NCI-H2196 (cell line): ENCODE data around the gene NDUFS6.
"Not testable (repeated sequence)": the region's sequence is repeated elsewhere in the genome, so short reads cannot be mapped to it uniquely, and the experiment has no call there.

Experiments
- DNase-seq: peaks from one replicate; lab custom pipeline; 2025; ENCODE audit not compliant: unreplicated experiment; lab: John Stamatoyannopoulos, UW

Gene NDUFS6

DNA sequence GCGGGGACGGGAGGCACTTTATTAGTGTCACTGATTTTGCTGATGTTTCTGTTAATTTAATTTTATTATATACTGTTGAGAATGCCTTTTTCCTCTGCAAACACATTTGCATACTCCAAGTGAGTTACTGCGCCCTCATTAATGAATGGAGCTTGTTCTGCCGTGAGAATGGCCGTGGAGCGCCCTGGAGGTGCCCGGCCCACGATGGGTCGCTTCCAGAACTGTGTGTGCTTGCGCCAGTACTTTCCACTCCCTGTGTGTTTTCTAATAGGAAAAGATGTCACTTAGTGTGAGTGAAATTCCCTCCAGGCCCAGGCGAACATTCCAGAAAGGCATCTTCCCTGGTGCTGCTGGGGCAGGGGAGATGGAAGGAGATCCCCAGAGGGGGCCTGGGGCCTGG is 30.1 kb downstream of the NDUFS6 start:
- no peak for DNase-seq

DNA sequence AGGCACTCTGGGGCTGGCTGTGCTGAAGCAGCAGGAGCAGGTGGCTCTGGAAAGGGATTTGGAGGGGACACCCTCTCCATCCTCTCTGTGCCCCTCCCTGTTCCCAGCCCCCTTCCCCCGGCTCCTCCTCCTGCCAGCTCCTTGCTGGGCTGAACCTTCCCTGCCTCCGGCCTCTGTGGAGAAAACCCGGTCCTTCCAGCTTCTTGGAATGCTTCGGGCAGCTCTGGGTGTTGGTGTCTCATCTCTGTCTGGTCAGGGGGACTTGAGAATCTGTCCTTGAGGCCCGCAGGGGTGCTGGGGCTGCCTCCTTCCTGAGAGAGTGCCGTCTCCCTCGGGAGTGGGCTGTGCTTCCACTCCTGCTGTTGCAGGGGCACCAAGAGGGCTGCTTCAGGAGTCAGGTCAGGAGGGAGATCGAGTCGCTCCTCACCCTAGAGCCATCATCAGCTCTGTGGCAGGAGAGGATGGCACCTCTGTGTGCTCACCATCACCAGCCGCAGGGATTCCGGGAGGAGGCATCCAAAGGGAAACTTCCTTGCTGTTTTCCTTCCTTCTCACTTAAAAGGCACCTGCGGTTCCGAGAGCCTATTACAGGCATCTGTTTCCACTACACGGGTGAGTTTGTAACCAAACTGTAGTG is 30.6 kb downstream of the NDUFS6 start:
- DNase-seq, result no peak

DNA sequence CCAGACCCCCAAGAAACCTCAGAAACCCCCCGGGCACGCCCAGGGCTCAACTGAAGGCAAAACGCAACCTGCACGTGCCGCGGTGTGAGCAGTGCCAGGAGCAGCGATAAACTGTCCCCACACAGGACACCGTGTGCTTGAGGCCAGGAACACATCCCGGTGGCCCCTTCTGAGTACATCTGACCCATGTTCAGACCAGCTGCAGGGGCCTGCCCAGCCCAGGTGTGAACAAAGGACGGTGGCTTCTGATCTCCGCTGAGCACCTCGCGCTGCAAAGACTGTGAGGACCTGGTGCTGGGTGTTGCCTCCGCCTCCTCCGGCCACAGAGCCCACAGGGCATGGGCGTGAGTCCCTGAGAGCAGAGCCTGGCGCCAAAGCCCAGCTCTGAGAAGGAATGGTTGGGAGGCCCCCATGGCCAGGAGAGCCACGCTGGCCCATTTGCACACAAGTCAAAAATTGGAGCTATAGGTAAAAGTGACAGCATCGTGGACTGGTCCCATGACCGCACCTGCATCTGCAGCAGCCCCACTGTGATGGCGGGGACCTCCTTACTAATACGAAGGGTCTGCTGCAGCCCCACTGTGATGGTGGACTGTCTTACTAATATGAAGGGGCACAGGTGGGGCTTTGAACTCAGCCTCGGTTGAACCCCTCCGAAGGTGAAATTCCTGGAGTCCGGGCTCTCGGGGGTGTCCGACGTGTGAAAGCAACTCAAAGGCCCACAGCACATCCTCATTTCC is 31.5 kb downstream of the NDUFS6 start:
- no peak for DNase-seq

DNA sequence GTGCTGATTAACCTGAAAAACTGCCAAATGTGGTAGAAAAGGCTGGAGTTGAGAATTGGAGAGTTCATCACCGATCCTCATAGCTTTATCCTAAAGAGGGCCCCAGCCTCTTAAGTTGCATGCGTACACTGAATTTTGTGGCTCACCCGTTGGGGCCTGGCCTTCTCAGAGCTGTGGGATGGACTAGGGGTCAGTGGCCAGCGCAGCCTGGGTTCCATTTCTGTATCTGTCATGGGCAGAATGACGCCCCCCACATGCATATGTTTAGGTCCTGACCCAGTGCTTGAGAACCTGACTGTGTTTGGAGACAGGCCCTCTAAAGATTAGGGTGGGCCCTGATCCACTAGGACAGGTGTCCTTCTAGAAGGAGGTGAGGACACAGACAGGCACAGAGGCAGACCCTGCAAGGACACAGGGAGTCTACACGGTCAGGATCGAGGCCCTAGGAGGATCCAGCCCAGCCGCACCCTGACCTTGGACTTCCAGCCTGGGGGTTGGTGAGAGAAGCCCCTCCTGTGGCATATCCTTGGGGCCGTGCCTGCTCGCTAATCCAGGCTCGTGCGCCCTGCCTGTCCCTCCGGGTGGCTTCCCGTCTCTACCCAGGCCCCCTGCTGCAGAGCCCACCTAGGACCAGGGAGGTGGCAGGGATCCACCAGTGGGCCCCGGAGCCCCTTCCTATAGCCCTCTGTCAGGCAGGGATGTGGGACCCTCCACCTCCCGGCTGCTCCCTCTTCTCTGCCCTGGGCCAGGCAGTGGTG is 32.2 kb downstream of the NDUFS6 start:
- DNase-seq, result no peak

DNA sequence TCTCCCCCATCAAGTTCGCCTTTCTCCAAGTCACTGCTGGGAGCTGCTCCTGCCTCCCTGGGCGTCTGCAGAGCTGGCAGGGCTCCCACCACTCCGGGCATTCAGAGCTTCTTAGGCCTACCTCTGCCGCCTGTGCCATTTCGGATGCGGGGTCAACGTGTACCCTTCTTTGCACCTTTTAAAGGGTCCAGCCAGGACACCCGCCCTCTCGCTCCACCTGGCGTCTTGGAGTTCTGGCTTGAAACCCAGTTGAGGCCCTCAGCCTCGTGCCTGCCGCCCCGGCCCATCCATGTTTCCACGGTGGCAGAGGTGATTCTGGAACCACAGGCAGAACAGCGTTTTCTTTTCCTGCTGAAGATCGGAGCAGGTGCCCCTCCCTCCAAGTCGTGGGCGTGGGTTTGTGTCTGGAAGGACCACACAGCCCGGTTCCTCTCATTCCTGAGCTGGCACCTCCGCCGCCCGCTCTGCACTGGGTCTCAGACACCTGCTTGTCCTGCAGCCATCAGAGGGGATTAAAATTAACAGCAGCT is 32.9 kb downstream of the NDUFS6 start:
- DNase-seq, result no peak

DNA sequence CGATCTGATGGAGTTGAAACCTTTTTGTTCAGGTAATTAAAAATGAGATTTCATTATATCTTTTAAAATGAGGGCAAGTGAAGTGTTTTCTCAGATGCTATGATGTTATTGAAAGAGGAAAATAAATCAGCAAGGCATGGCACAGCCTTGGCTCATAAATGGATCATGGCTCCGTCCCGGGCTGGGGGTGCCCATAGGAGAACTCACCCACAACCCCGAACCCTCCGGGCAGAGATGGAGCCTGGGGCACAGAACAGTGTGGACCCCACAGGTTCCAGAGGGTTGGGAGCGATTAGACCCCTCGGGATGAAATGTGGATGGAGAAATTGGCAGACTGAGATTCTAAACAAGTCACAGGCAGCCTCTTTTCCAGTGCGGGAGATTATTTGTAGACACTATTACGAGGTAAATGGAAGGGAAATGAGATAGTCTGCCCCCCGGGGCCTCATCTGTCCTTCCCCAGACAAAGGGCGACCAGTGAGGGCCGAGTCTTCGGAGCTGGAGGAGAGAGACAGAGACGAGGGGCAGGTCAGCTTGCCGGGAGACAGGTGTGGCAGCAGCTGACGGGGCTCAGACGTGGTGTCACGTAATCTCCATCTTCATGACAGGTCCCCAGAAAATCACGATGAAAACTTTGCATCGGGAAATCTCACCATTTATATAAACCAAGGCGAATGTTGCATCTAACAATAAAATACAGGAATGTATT is 33.7 kb downstream of the NDUFS6 start:
- no peak for DNase-seq

DNA sequence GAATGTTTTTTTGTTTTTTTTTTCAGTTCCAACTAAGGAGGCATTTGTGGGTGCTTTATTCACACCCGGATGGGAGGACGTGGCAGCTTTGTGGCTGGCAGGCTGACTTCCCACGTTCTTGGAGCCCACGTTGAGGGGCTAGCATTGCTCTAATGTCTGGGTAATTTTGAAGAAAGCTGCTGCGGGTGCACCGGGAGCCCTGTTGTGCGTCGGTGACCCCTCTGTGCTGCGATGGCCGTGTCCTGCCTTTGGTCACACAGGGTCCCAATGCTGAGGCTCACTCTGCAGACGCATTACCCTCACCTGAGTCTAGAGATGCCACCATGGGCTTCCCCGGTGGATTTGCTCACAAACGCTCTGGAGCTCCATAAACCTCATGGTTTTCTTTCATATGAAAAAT is 34.2 kb downstream of the NDUFS6 start:
- DNase-seq, result no peak

DNA sequence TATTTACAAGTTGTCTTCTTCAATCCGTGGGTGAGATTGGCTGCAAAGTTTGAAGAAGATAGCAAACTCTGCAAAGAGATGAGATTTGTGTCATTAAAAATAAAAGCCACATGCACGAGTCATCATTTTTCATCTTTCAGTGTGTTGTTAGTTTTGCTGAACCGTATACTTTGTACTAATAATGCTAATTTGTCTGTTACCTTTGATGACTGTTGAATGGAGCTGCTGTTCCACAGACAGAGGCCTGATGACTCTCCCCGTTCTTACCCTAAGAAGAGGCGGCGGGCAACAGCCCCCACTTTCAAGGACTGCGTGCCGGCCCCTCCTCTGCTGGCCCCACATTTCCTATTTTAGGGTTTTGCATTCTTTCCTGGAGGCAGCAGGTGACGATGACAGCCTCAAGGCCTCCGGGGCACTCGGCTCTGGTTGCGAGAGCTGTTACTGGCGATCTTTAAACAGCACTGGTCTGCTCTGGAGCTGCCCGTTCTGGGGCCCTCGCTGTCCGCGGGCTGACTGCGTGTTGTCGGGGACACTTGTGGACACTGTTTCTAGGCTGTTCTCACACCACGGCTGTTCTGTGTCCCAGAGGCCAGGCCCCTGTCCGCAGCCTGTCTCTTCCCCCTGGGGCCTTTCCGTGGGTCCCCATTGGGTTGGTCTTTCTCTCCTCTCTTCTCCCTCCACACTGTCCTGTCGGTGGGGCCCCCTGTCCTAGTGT is 35.1 kb downstream of the NDUFS6 start:
- no peak for DNase-seq

DNA sequence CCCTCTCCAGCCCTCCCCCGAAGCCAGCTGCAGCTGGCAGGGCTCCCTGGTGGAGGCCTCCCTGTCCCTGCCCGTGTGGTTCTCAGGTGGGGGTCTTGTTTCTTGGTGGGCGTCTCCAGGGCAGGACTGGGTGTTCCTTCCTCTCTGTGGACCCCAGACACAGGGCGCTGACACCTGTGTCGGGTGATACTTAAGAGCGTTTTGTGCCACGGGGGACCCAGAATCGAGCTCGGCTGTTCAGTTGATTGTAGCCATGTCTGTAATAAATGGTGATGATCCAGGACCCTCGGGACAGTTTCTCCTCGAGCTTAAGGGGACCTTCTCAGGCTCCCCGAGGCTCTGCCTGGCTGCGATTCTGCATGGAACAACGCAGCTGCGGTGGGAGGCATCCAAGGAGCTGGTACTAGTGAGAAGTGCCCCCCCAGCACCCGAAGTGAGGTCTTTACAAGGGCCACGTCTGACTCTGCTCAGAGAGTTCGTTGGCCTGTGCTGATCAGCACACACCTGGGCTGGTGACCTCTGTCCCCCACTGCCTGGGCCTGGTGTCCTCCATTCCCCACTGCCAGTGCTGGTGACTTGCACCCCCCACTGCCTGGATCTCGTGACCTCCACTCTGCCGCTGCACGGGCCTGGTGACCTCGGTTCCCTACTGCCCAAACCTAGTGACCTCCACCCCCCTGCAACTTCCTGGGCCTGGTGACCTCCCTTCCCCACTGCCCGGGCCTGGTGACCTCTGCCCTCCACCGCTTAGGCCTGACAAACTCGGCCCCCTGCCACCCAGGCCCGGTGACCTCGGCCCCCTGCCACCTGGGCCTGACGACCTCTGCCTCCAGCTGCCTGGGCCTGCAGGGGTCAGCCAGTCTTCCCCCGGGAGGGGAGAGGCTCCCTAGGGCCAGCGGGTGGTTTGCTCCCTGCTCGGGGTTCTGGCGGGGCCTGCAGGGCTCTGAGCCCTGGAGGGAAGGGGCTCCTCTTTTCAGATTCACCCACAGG is 36.0 kb downstream of the NDUFS6 start:
- DNase-seq, result no peak

DNA sequence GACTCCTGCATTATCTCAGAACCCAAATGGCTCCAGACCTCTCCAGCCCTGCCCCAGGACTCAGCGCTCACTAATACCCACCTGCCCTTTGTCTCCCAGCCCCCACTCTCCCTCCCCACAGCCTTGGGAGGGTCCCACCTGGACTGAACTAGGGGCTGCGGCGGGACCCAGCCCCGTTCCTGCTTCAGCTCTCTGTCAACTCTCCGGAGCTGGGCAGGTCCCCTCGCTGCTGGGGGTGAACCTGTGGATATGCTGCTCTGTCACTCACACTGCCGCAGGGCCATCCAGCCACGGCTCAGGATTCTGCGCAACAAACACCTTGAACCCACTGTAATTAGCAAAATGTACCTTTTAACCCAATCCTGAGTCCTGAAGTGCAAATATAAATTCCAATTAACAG is 36.8 kb downstream of the NDUFS6 start:
- DNase-seq, result no peak

DNA sequence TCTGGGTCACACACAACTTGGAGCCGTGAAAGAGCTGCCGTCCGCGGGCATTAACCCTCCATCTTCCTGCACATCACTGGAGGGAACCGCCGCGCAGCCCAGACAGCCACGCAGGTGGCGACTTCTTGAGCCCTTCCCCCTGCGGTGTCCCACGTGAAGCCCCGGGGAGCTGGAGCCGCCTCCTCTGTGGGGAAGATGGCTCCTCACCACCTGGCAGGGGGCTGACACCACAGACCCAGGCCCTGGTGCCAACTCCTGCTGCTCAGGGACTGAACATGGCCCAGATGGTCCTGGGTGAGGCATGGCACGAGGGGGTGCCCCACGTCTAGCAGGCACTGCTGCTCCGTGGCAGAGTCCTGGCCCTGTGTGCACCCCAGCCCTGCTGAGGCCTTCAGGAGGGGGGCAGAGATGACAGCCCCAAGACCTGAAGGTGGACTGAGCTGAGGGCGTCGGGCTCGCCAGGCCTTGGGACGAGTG is 38.9 kb downstream of the NDUFS6 start:
- DNase-seq, result no peak

DNA sequence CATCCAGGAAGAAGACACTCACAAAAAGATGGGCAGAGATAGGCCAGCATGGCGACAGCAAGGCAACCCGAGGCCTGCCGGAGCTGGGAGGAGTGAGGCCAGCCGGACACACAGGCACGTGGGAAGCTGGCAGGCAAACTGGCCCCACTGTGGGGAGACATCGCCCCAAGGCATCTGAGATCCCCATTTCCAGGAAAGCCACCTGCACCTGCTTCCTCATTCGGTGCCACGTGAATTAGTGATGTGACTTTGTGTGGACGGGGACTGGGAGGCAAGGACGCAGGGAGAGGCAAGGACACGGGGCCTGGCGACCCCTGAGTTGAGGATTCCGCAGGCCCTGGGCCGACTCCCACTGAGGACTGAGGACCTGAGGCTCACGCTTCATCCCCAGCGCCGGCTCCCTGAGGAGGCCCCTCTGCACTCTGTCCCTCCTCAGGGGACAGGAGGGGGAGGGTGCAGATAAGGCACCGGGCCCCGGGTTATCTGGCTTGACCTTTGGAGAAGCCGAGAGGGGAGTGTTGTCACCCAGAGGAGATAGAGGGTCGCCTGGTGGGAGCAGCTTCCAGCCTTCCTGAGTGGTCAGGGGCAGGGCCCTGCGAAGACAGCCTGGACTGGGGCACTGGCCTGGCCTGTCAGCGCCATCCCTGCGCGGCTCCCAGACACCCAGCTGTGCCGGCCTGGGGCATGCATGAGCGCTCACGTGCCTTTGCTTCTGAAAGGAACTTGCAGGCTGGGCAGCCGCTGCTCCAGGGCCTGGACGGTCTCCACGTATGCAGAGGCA is 39.7 kb downstream of the NDUFS6 start:
- no peak for DNase-seq

DNA sequence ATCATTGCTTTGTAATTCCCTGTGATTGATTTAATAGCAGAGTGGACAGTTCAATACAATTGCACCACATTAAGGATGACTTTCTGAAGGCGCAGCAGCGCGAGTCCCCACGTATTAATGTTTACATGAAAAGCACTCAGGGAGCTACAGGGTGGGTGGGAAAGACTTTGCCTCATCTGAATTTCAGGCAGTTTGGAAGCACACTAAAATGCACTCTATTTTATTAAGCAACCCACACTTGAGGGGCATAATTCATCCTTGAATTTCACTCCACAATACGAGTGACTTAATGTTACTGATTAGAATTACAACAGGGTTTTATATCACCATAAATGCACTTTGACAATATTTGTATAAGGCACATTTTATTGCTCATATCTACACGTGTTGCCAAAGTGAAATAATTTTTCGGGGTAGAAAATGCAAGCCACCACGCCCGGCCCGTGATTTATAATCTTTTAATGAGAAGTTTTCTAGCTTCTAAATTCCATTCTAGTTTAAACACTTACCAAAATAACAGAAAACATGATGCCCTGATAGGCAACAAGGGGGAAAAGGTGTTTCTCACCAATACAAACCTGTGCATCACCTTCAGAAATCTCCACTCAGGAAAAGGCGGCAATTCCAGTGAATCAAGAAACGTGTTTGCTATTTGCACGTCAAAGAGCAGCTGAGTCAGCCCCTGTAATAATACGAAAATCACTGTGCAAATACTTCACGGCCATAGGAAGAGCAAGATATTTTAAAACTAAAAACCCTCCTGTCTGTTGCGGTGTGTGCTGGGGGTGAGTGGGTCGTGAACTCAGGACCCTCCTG is 41.0 kb downstream of the NDUFS6 start:
- no peak for DNase-seq

DNA sequence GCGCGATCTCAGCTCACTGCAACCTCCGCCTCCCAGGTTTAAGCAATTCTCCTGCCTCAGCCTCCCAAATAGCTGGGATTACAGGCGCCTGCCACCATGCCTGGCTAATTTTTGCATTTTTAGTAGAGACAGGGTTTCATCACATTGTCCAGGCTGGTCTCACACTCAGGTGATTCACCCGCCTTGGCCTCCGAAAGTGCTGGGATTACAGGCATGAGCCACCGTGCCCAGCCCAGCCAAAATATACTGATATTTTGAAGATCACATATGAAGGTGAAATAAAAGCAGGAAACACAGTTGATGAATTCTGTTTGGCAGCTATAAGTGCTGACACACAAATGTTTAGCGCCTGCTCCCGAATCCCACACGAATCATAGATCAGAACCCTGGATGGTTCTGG is 42.6 kb downstream of the NDUFS6 start:
- not testable (repeated sequence) for DNase-seq

DNA sequence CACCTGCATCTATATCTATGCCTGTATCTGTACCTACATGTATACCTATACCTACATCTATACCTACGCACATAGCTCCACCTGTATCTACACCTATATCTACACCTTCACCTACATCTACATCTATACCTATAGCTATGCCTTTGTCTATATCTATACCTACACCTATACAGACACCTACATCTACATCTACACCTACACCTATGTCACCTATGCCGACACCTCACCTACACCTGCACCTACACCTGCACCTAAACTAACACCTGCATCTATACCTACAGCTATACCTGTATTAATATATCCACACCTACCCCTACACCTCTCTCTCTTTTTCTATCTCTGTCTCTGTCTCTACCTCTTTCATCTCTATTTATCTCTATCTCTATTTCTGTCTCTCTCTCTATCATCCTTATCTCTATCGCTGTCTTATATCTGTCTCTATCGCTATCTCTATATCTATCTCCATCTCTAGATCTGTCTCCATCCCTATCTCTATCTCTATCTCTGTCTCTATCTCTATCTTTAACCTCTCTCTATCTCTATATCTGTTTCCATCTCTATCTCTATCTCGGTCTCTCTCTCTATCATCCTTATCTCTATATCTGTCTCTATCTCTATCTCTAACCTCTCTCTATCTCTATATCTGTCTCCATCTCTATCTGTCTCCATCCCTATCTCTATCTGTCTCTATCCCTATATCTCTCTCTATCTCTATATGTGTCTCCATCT is 43.7 kb downstream of the NDUFS6 start:
- no peak for DNase-seq

DNA sequence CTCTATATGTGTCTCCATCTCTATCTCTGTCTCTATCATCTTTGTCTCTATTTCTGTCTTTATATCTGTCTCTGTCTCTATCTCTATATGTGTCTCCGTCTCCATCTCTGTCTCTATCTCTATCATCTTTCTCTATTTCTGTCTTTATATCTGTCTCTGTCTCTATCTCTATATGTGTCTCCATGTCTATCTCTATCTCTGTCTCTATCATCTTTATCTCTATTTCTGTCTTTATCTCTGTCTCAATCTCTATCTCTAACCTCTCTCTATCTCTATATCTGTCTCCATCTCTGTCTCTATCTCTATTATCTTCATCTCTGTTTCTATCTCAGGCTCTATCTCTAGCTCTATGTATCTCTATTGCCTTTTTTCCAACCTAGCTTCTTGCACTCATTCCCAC is 44.5 kb downstream of the NDUFS6 start:
- DNase-seq, result no peak

DNA sequence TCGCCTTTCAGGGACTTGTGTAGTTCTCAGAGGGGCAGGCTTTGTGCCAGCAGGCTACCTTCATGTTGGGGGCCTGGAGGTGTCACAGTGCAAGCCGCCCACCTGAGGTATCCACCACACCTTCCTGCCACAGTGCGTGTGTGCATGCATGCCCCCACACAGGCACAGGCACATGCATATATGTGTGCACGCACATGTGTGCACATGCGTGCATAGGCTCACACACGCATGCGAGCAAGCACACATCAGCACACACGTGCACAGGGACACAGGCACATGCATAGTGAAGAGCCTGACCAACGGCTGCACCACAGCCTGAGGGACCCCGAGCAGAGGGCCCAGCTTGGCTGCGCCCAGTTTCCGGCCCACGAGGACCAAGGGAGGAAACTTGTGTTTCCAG is 45.4 kb downstream of the NDUFS6 start:
- no peak for DNase-seq
